NCI-H146 (cell line): Measurements from ENCODE around the gene NCAN.
A peak's percentile ranks its signal among the peaks of the same experiment; 100 is the strongest.
"Not testable (repeated sequence)": the region's sequence is repeated elsewhere in the genome, so short reads cannot be mapped to it uniquely, and the experiment has no call there.

Experiments used
- DNase-seq: peaks from one replicate; lab custom pipeline; 2025; lab: John Stamatoyannopoulos, UW

Gene NCAN

GRCh38 chr19:19211499-19212420, at the start of gene NCAN:
NCAN (plus strand) TSS chr19:19211958; CDS start chr19:19216954, 4,996 bp downstream.
- peak; percentile 64 for DNase-seq

GRCh38 chr19:19162495-19162894, 49.3 kb upstream of the NCAN start:
- DNase-seq, result no peak

GRCh38 chr19:19165396-19165795, 46.4 kb upstream of the NCAN start:
- DNase-seq, result no peak

- no peak for DNase-seq
Measured at GRCh38 chr19:19167612-19168011, 44.1 kb upstream of the NCAN start.

- no peak for DNase-seq
Measured at GRCh38 chr19:19169236-19170052, 42.3 kb upstream of the NCAN start.

GRCh38 chr19:19170053-19170872, 41.5 kb upstream of the NCAN start, which contains the start of gene MEF2B:
MEF2B (minus strand) TSS chr19:19170263; CDS start chr19:19150735, 19,528 bp downstream.
- peak; percentile 93 for DNase-seq

GRCh38 chr19:19170873-19171672, 40.7 kb upstream of the NCAN start:
- no peak for DNase-seq

- peak; percentile 29 for DNase-seq
Measured at GRCh38 chr19:19171821-19172532, 39.8 kb upstream of the NCAN start.

- DNase-seq, result not testable (repeated sequence)
Measured at GRCh38 chr19:19173243-19173642, 38.5 kb upstream of the NCAN start.

GRCh38 chr19:19176950-19177349, 34.8 kb upstream of the NCAN start:
- no peak for DNase-seq

GRCh38 chr19:19179548-19180441, 32.0 kb upstream of the NCAN start:
- DNase-seq, result no peak

GRCh38 chr19:19181488-19181998, 30.2 kb upstream of the NCAN start:
- no peak for DNase-seq

GRCh38 chr19:19185853-19186740, 25.7 kb upstream of the NCAN start:
- peak; percentile 69 for DNase-seq

- no peak for DNase-seq
Measured at GRCh38 chr19:19186742-19187141, 25.0 kb upstream of the NCAN start.

GRCh38 chr19:19191768-19192077, 20.0 kb upstream of the NCAN start:
- DNase-seq, result no peak

GRCh38 chr19:19192078-19192882, 19.5 kb upstream of the NCAN start, which contains the start of the genes BORCS8 and RFXANK:
BORCS8 (minus strand) TSS chr19:19192152; CDS start chr19:19192117, 35 bp downstream.
RFXANK (plus strand) TSS chr19:19192258; CDS start chr19:19193947, 1,689 bp downstream.
- DNase-seq, result peak; percentile 100

GRCh38 chr19:19192910-19193423, 18.8 kb upstream of the NCAN start:
- DNase-seq, result no peak
